ENCODE measurements around the gene SPACA6. TPM values are rescaled to one million over a fixed set of nuclear protein-coding genes. Genes with fewer than 3 reads are reported as not detected.

SPACA6 gene
- total RNA-seq, 1 experiment from 2014 or later = 18.9 TPM

DNA sequence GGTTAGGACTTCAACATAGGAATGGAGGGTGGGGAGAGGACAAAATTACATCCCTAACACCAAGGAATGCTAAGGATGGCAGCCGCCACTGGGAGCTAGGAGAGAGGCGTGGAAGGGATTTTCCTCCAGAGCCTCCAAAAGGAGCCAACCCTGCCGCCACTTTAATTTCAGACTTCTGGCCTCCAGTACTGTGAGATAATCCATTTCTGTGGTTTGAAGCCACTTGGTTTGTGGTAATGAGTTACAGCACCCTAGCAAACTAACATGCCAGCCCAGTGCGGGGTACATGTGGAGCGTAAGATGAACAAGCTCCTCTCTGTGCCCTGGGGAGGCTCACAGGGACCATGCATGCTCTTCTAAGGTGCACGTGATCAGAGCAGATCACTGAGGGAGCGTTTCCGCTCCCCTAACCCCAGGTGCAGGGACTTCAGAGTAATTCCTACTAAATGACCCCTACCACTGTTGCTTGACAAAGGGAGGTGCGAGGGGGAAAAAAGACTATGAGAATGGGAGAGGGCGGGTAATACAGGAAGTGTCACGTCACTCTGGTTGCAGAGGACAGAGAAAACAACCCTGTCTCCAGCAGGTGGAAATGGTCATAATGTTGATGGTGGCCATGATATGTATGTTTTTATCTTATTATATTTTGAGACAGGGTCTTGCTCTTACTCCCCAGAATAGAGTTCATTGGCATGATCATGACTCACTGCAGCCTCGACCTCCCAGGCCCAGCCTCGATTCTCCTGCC lies 46.5 kb downstream of the SPACA6 start:
- H4K20me1 ChIP-seq (ENCODE audit: control insufficient read depth, insufficient read depth, insufficient read length) = no peaks in the 10 kb centered on the region
- Mint-ChIP-seq H3K9me3 (peaks cover 17 to 82% of the 10 kb centered on the region in 2 experiments), H3K27ac (no peak overlapping the region; a peak in 1 of 7 replicates), H3K4me1 (no peaks in the 10 kb centered on the region), H3K27me3 (ENCODE audit: low read depth) (peaks cover 6% of the 10 kb centered on the region), H3K36me3 (ENCODE audit: insufficient read depth in 1 of 3, low read depth in 3 of 3) (no peaks in the 10 kb centered on the region), H3K4me3 (no peak overlapping the region)
- H3K18ac ChIP-seq (ENCODE audit: insufficient read length, low read depth, low read length) = no peak overlapping the region
- H2AFZ ChIP-seq (ENCODE audit: low read length) = no peak overlapping the region
- no peak overlapping the region for H3K4ac ChIP-seq (ENCODE audit: low read depth, low read length)
- no peak overlapping the region for H3K14ac ChIP-seq (ENCODE audit: insufficient read depth, low read length)
- no peaks in the 10 kb centered on the region for H3K4me1 ChIP-seq (ENCODE audit: insufficient read depth, low read length)
- H2BK5ac ChIP-seq (ENCODE audit: insufficient read length, low read length) = no peak overlapping the region
- H4K91ac ChIP-seq (ENCODE audit: insufficient read length, low read depth, low read length) = no peak overlapping the region
- no peak overlapping the region for H2AK5ac ChIP-seq (ENCODE audit: insufficient read length, low read length)
- H2BK15ac ChIP-seq (ENCODE audit: low read depth, low read length) = no peak overlapping the region
- no peak overlapping the region for H3K23ac ChIP-seq (ENCODE audit: insufficient read length, low read depth, low read length)
- no peaks in the 10 kb centered on the region for H3K79me1 ChIP-seq (ENCODE audit: insufficient read depth, low read depth, low read length, poor library complexity, severe bottlenecking)
- H3K9ac ChIP-seq (ENCODE audit: extremely low read depth, insufficient read length, low read length) = no peak overlapping the region
- H3K9me3 ChIP-seq (ENCODE audit: control insufficient read depth, low read depth, low read length) = no peaks in the 10 kb centered on the region
- TF ChIP-seq, protein P1, sequence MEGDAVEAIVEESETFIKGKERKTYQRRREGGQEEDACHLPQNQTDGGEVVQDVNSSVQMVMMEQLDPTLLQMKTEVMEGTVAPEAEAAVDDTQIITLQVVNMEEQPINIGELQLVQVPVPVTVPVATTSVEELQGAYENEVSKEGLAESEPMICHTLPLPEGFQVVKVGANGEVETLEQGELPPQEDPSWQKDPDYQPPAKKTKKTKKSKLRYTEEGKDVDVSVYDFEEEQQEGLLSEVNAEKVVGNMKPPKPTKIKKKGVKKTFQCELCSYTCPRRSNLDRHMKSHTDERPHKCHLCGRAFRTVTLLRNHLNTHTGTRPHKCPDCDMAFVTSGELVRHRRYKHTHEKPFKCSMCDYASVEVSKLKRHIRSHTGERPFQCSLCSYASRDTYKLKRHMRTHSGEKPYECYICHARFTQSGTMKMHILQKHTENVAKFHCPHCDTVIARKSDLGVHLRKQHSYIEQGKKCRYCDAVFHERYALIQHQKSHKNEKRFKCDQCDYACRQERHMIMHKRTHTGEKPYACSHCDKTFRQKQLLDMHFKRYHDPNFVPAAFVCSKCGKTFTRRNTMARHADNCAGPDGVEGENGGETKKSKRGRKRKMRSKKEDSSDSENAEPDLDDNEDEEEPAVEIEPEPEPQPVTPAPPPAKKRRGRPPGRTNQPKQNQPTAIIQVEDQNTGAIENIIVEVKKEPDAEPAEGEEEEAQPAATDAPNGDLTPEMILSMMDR (conservative IDR thresholded peaks at IDR 0.05) = no peak
- no peak overlapping the region for H4K5ac ChIP-seq (ENCODE audit: insufficient read length, low read depth, low read length)
- no peak overlapping the region for H2BK20ac ChIP-seq (ENCODE audit: low read depth, low read length, poor library complexity, severe bottlenecking)
- WGBS (ENCODE audit: extremely low coverage, insufficient read length, low lambda C conversion rate) = no CpG with 5 or more reads among the region's 13 CpGs
- DNase-seq = no peak
- no peaks in the 10 kb centered on the region for H3K23me2 ChIP-seq (ENCODE audit: insufficient read length, low read depth, low read length, poor library complexity, severe bottlenecking)
- H4K8ac ChIP-seq (replicated peaks; ENCODE audit: insufficient read length, low read depth, low read length) = no peak overlapping the region
- H2BK120ac ChIP-seq (ENCODE audit: low read depth, low read length, poor library complexity, severe bottlenecking) = no peak overlapping the region
- H3K56ac ChIP-seq (ENCODE audit: insufficient read length, low read depth, low read length) = no peak overlapping the region
- H2BK12ac ChIP-seq (ENCODE audit: insufficient read length, low read depth, low read length) = no peak overlapping the region
- no peak overlapping the region for H3K4me2 ChIP-seq (ENCODE audit: insufficient read depth, insufficient read length, low read length)
- H3K27me3 ChIP-seq (ENCODE audit: insufficient read depth, low read length) = no peaks in the 10 kb centered on the region
- no peak overlapping the region for H3T11ph ChIP-seq (ENCODE audit: low read length)
- H3K27ac ChIP-seq (ENCODE audit: insufficient read length, low read depth, low read length) = no peak overlapping the region
- H3K79me2 ChIP-seq (ENCODE audit: insufficient read depth, low read length) = no peaks in the 10 kb centered on the region
